Measurements from ENCODE around the gene CACNB4. TPM values are rescaled to one million over a fixed set of nuclear protein-coding genes. Genes with fewer than 3 reads are reported as not detected.
"Not testable (repeated sequence)": the region's sequence is repeated elsewhere in the genome, so short reads cannot be mapped to it uniquely, and the experiment has no call there.

CACNB4 gene
- total and polyA plus RNA-seq, 8 donors: under 0.01 to 6.4 (median 1.0) TPM

DNA sequence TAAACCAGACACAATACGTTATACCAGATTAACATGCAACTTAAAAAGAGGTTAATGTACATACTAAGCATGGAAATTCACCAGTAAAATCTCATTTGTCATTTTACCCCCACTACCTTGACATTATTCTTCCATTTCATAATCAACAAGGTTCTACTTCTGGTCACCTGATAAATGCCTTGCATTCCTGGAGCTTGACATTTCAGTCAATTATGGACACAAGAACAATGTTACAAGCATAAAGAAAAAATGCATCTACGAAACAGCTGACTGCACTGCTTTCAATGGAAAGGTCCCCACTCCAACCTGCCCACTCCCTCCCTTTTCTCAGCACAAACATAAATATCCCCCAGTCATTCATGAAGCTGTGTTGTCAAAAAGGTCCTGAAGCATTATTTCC lies 302.1 kb downstream of the CACNB4 start:
- no peak overlapping the region for H3K4me3 ChIP-seq
- DNase-seq: no peak
- 91 to 99% (median 96%) methylated on average over 2 of the region's 2 CpGs for WGBS, 5 donors
- H3K4me1 ChIP-seq: no peaks in the 10 kb centered on the region
- no peaks in the 10 kb centered on the region for H3K9me3 ChIP-seq
- TF ChIP-seq POLR2A (IDR thresholded peaks at IDR 0.05) (no peak), EP300 (IDR thresholded peaks at IDR 0.05) (no peak)
- TF ChIP-seq, protein P1, sequence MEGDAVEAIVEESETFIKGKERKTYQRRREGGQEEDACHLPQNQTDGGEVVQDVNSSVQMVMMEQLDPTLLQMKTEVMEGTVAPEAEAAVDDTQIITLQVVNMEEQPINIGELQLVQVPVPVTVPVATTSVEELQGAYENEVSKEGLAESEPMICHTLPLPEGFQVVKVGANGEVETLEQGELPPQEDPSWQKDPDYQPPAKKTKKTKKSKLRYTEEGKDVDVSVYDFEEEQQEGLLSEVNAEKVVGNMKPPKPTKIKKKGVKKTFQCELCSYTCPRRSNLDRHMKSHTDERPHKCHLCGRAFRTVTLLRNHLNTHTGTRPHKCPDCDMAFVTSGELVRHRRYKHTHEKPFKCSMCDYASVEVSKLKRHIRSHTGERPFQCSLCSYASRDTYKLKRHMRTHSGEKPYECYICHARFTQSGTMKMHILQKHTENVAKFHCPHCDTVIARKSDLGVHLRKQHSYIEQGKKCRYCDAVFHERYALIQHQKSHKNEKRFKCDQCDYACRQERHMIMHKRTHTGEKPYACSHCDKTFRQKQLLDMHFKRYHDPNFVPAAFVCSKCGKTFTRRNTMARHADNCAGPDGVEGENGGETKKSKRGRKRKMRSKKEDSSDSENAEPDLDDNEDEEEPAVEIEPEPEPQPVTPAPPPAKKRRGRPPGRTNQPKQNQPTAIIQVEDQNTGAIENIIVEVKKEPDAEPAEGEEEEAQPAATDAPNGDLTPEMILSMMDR (IDR thresholded peaks at IDR 0.05): no peak
- intact Hi-C loops (cut with DNase I; ENCODE audit: low total_unique reads): no loop called here
- no peaks in the 10 kb centered on the region for H3K27me3 ChIP-seq
- H3K27ac ChIP-seq: no peak overlapping the region
- H3K36me3 ChIP-seq: peaks cover 0 to 40% (median 19%) of the 10 kb centered on the region in 4 donors

DNA sequence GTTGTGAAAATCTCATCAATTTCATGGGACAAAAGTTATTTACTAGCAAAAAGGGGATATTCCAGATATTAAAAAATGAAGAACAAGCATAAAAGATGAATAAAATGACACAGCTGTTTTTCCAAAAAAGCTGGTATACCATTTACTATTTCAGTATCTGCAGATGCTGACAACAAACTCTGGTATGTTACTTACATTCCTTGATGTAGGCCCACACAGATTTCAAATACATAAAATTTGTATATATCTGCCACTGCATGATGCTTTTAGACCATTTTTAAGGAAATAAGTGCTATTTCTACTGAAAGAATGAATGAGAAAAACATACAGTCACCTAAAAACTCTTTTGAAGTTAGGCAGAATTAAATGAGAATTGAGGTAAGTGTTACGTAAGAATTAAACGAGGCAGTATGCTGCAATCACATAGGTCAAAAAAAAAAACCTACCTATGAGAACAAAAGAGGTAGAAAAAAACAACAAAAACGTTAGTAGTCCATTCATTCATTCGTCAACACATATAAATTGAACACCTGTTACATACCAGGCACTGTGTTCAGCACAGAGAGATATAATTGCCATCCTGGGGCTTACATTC lies 303.1 kb downstream of the CACNB4 start:
- WGBS, 5 donors: 72 to 81% (median 75%) methylated on average over 4 of the region's 4 CpGs
- no peaks in the 10 kb centered on the region for H3K9me3 ChIP-seq
- no peak overlapping the region for H3K27ac ChIP-seq
- H3K4me3 ChIP-seq: no peak overlapping the region
- no peak for DNase-seq
- no peak for TF ChIP-seq POLR2AphosphoS5 (IDR thresholded peaks at IDR 0.05)
- no peak for TF ChIP-seq POLR2A (IDR thresholded peaks at IDR 0.05)
- TF ChIP-seq EP300 (IDR thresholded peaks at IDR 0.05): no peak
- TF ChIP-seq, protein P1 (IDR thresholded peaks at IDR 0.05): no peak
- H3K36me3 ChIP-seq: peaks cover 0 to 39% (median 15%) of the 10 kb centered on the region in 4 donors
- no peaks in the 10 kb centered on the region for H3K4me1 ChIP-seq
- no peaks in the 10 kb centered on the region for H3K27me3 ChIP-seq
- intact Hi-C loops (cut with DNase I; ENCODE audit: low total_unique reads): no loop called here

DNA sequence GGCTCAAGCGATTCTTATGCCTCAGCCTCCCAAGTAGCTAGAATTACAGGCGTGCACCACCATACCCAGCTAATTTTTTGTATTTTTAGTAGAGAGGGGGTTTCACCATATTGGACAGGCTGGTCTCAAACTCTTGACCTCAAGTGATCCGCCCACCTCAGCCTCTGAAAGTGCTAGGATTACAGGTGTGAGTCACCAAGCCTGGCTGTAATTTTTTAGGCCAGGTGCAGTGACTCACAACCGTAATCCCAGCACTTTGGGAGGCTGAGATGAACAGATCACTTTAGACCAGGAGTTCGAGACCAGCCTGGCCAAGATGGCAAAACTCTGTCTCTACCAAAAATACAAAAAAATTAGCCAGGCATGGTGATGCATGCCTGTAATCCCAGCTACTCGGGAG lies 304.4 kb downstream of the CACNB4 start:
- DNase-seq; H3K9me3 ChIP-seq; H3K27me3 ChIP-seq; intact Hi-C loops (cut with DNase I; ENCODE audit: low total_unique reads); H3K4me3 ChIP-seq; H3K4me1 ChIP-seq; H3K27ac ChIP-seq: not testable (repeated sequence)
- 93 to 99% (median 95%) methylated on average over 6 of the region's 6 CpGs for WGBS, 5 donors
- H3K36me3 ChIP-seq: peaks cover 0 to 30% (median 11%) of the 10 kb centered on the region in 4 donors

DNA sequence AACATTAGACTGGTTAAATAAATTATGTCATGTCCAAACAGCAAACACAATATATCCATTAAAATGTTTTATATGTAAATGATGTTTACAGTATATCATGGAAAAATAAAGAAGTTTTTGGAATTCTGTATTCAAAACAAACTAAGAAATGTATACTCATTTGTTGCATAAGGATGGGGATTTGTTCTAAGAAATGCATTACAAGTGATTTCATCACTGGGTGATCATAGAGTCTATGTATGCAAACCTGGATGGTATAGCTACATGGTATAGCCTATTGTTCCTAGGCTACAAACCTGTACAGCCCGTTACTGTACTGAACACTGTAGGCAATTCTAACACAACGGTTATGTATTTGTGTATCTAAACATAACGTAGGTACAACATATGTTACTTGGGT lies 305.7 kb downstream of the CACNB4 start:
- intact Hi-C loops (cut with DNase I; ENCODE audit: low total_unique reads): no loop called here
- TF ChIP-seq, protein P1 (IDR thresholded peaks at IDR 0.05): no peak

DNA sequence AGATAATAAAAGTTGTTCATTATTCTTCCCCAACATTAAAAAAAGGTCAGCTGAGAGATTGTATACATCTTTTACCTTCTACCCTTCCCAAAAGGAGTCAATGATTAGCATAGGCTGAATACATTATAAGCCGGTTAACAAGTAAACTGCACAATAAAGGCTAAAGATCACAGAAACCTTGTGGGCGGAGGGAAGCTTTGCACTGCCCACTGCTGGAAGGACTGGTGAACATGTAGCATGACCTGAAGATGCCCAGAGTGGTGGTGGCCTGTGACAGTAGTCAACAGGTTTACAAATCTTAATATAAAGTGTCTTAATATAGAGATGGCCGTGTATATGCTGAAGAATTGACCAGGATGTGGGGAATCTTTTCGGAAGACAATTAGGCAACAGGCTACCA lies 306.3 kb downstream of the CACNB4 start:
- intact Hi-C loops (cut with DNase I; ENCODE audit: low total_unique reads): no loop called here
- Histone ChIP-seq H3K4me1 (no peaks in the 10 kb centered on the region), H3K9me3 (no peaks in the 10 kb centered on the region), H3K4me3 (no peak overlapping the region), H3K27me3 (no peaks in the 10 kb centered on the region), H3K36me3 (peaks cover 0 to 35% (median 17%) of the 10 kb centered on the region in 4 donors), H3K27ac (no peak overlapping the region)
- WGBS, 5 donors: 96 to 99% (median 97%) methylated on average over 4 of the region's 4 CpGs
- TF ChIP-seq POLR2A (IDR thresholded peaks at IDR 0.05) (no peak), POLR2AphosphoS5 (IDR thresholded peaks at IDR 0.05) (no peak), EP300 (IDR thresholded peaks at IDR 0.05) (no peak)
- TF ChIP-seq, protein P1 (IDR thresholded peaks at IDR 0.05): no peak
- no peak for DNase-seq

More for the DNA sequence above, 305.7 kb downstream of the CACNB4 start:
- 90 to 94% (median 93%) methylated on average over 3 of the region's 3 CpGs for WGBS, 5 donors
- no peaks in the 10 kb centered on the region for H3K4me1 ChIP-seq
- no peak overlapping the region for H3K27ac ChIP-seq
- H3K9me3 ChIP-seq: no peaks in the 10 kb centered on the region
- H3K36me3 ChIP-seq: peaks cover 0 to 31% (median 13%) of the 10 kb centered on the region in 4 donors
- no peak overlapping the region for H3K4me3 ChIP-seq
- no peak for DNase-seq
- no peaks in the 10 kb centered on the region for H3K27me3 ChIP-seq
